HepG2 (cell line): Measurements from ENCODE around the gene ARHGEF12. TPM values are rescaled to one million over a fixed set of nuclear protein-coding genes. Genes with fewer than 3 reads are reported as not detected.

Source experiments
- ATAC-seq: fragments of 200-7000 bp; cut with Tn5 transposase; 3 replicates; pipeline ENCODE4 v1.9.1; 2020; ENCODE audit warnings: mild to moderate bottlenecking, moderate library complexity
- BruUV-seq: library from RNA; stranded (reverse); fragments of 400-500 nt; replicated peaks from 2 replicates; lab custom pipeline; 2021; lab: Mats Ljungman, UMichigan
- CTCF ChIA-PET: fragments of 300-600 bp; formaldehyde crosslinking; extraction: SDS; loops from one replicate; lab custom pipeline; 2021; ENCODE audit warnings: low total read pairs, inconsistent platforms, low intra/inter-chr PET ratio; lab: Yijun Ruan, JAX
- POLR2A ChIA-PET: fragments of 350-600 bp; sonication (Branson Sonifier 250); formaldehyde crosslinking; loops from one replicate; lab custom pipeline; 2020; ENCODE audit warnings: antibody characterized with exemption, inconsistent platforms; lab: Yijun Ruan, JAX
- DNase-seq: peaks from one replicate; pipeline ENCODE4 v3.0.0-alpha.2; 2015; ENCODE audit warnings: low spot score
- FAIRE-seq: peaks from 3 replicates; lab custom pipeline; 2011; peaks lifted over from hg19 to GRCh38; lab: Jason Lieb, UNC
- H2AFZ ChIP-seq: one replicate; pipeline ENCODE4 v1.6.1; 2011; ENCODE audit warnings: low read length, inconsistent platforms
- H3K27ac ChIP-seq: fragments of 300-600 bp; 3 replicates; pipeline ENCODE4 v1.8.0; 2011; ENCODE audit warnings: mixed run types, mild to moderate bottlenecking, mixed read lengths, low read length, inconsistent platforms; ENCODE audit not compliant: insufficient read depth; ENCODE audit errors: extremely low read length
- H3K27me3 ChIP-seq, 2 experiments: fragments of 200-600 bp in 1 of 2; 2 replicates in 1 of 2; 3 replicates in 1 of 2; pipeline versions ENCODE4 v1.6.0 to v1.8.0; 2011; ENCODE audit warnings: low read length in 2 of 2, mild to moderate bottlenecking in 2 of 2, moderate library complexity in 2 of 2, inconsistent platforms in 1 of 2; ENCODE audit not compliant: insufficient read depth in 2 of 2, control insufficient read depth in 1 of 2
- H3K36me3 ChIP-seq, 2 experiments: fragments of 200-600 bp in 1 of 2; replicated peaks in 1 of 2; 2 replicates in 1 of 2; 3 replicates in 1 of 2; pipeline versions ENCODE4 v1.5.1 to v1.8.0; 2011; ENCODE audit warnings: low read length in 2 of 2, inconsistent platforms in 1 of 2; ENCODE audit not compliant: insufficient read depth in 2 of 2, control insufficient read depth in 1 of 2
- H3K4me1 ChIP-seq: 2 replicates; pipeline ENCODE4 v1.5.1; 2012; ENCODE audit warnings: low read length, inconsistent platforms; ENCODE audit not compliant: insufficient read depth
- H3K4me2 ChIP-seq: 2 replicates; pipeline ENCODE4 v1.6.0; 2011; ENCODE audit warnings: low read depth, low read length, inconsistent platforms
- H3K4me3 ChIP-seq, 3 experiments: fragments of 200-600 bp in 1 of 3; sonication (generic), shearing (Covaris generic) in 1 of 3; replicated peaks in 1 of 3; 2 replicates each; pipeline ENCODE4 v1.5.1; 2011 to 2016; ENCODE audit warnings: low read length in 3 of 3, inconsistent platforms in 2 of 3, low read depth in 2 of 3, mild to moderate bottlenecking in 2 of 3, control low read depth in 1 of 3, mixed read lengths in 1 of 3; ENCODE audit not compliant: insufficient read depth in 1 of 3
- H3K79me2 ChIP-seq: one replicate; pipeline ENCODE4 v1.6.1; 2011; ENCODE audit warnings: low read length, inconsistent platforms; ENCODE audit not compliant: insufficient read depth
- H3K9ac ChIP-seq: 2 replicates; pipeline ENCODE4 v1.6.0; 2011; ENCODE audit warnings: mild to moderate bottlenecking, low read depth, low read length, inconsistent platforms; ENCODE audit not compliant: insufficient read depth
- H3K9me3 ChIP-seq: 2 replicates; pipeline ENCODE4 v1.5.1; 2012; ENCODE audit warnings: mild to moderate bottlenecking, low read length
- H4K20me1 ChIP-seq: 2 replicates; pipeline ENCODE4 v1.6.0; 2011; ENCODE audit warnings: inconsistent platforms, mild to moderate bottlenecking, low read length, moderate library complexity; ENCODE audit not compliant: insufficient read depth
- BHLHE40 ChIP-seq: IDR thresholded peaks from 2 replicates; pipeline ENCODE4 v1.6.1; 2011; ENCODE audit warnings: low read length, improper control_type of control experiment
- GATAD2A ChIP-seq: IDR thresholded peaks from 2 replicates; pipeline ENCODE4 v1.6.1; 2016
- HES4 ChIP-seq: sonication (generic); formaldehyde crosslinking; IDR thresholded peaks from 2 replicates; pipeline ENCODE4 v1.9.0; 2021; ENCODE audit warnings: mild to moderate bottlenecking, missing genetic modification reagents, borderline replicate concordance
- RAD51 ChIP-seq: fragments of 450-650 bp; IDR thresholded peaks from 2 replicates; pipeline ENCODE4 v1.6.1; 2016; ENCODE audit warnings: borderline replicate concordance
- RBFOX2 ChIP-seq: fragments of 200-400 bp; formaldehyde crosslinking; IDR thresholded peaks from 2 replicates; pipeline ENCODE4 v1.6.1; 2017; ENCODE audit warnings: low read depth, mild to moderate bottlenecking, low read length
- SOX6 ChIP-seq, 2 experiments: fragments of 450-650 bp in 1 of 2; sonication (generic) in 1 of 2; formaldehyde crosslinking in 1 of 2; IDR thresholded peaks; 2 replicates each; pipeline versions ENCODE4 v1.4.0 to v1.6.1; 2017 to 2020; ENCODE audit warnings: antibody characterized with exemption in 1 of 2, mild to moderate bottlenecking in 1 of 2, missing genetic modification reagents in 1 of 2
- ZNF235 ChIP-seq: sonication (generic); formaldehyde crosslinking; IDR thresholded peaks from 2 replicates; pipeline ENCODE4 v1.8.1; 2023; ENCODE audit warnings: mild to moderate bottlenecking, missing genetic modification reagents, borderline replicate concordance
- ZNF260 ChIP-seq: sonication (generic); formaldehyde crosslinking; IDR thresholded peaks from 2 replicates; pipeline ENCODE4 v1.4.0; 2020; ENCODE audit warnings: missing genetic modification reagents, low read depth, mild to moderate bottlenecking, borderline replicate concordance
- ZNF383 ChIP-seq: sonication (generic); formaldehyde crosslinking; IDR thresholded peaks from 2 replicates; pipeline ENCODE4 v1.4.0; 2020; ENCODE audit warnings: missing genetic modification reagents, mild to moderate bottlenecking, borderline replicate concordance
- ZNF773 ChIP-seq: sonication (generic); formaldehyde crosslinking; IDR thresholded peaks from 2 replicates; pipeline ENCODE4 v1.4.0; 2020; ENCODE audit warnings: missing genetic modification reagents, borderline replicate concordance
- WGBS: methylation state at CpG from one replicate; pipeline ENCODE4 v1.1.6; 2017; ENCODE audit warnings: low lambda C conversion rate; 5-methylcytosine and 5-hydroxymethylcytosine counted together
- in situ Hi-C: cut with HindIII; loops from 2 replicates; pipeline ENCODE4 v1.10.0; 2017; ENCODE audit warnings: low pct_unique_long_range_greater_than_20kb; ENCODE audit not compliant: extremely low pct_ligation_motif_present
- intact Hi-C: fragments of 100-400 bp; cut with micrococcal nuclease; formaldehyde crosslinking; loops from one replicate; pipeline ENCODE4 v1.10.0; 2022; ENCODE audit not compliant: unreplicated experiment
- polyA plus RNA-seq, 8 experiments: library from polyadenylated mRNA; depleted of rRNA in 3 of 8; stranded (reverse) in 7 of 8; unstranded in 1 of 8; fragments of >200 nt; fragmentation: Illumina TruSeq in 4 of 8; extraction: Trizol in 4 of 8; gene quantifications; 2 replicates each; pipeline versions ENCODE4 v1.2.1 to v1.2.3, GENCODE V29; 2011 to 2016; ENCODE audit warnings: low read depth in 4 of 8, missing spikeins in 1 of 8, mixed read lengths in 1 of 8; ENCODE audit not compliant: insufficient read depth in 1 of 8
- total RNA-seq, 5 experiments: library from RNA; depleted of rRNA; stranded (reverse); fragments of >200 nt; fragmentation: Illumina TruSeq; extraction: Trizol; gene quantifications; 2 replicates each; pipeline ENCODE4 v1.2.3, GENCODE V29; 2016; ENCODE audit warnings: low read depth in 1 of 5
- TF ChIP-seq, protein P1 (sequence below): sonication (generic); formaldehyde crosslinking; IDR thresholded peaks from 2 replicates; pipeline ENCODE4 v1.5.0; 2020; ENCODE audit warnings: missing genetic modification reagents, mild to moderate bottlenecking, borderline replicate concordance
- TF ChIP-seq, protein P2 (sequence below): sonication (generic); formaldehyde crosslinking; IDR thresholded peaks from 2 replicates; pipeline ENCODE4 v1.4.0; 2020; ENCODE audit warnings: missing genetic modification reagents, borderline replicate concordance
- TF ChIP-seq, protein P3 (sequence below): IDR thresholded peaks from 2 replicates; pipeline ENCODE4 v1.6.1; 2016; ENCODE audit warnings: mild to moderate bottlenecking

ARHGEF12 gene
- total and polyA plus RNA-seq, 2 of the 13 experiments (the other 11 are each of a cell fraction or from before 2014, with no cell fraction given) = 17.9 to 54.4 TPM

DNA sequence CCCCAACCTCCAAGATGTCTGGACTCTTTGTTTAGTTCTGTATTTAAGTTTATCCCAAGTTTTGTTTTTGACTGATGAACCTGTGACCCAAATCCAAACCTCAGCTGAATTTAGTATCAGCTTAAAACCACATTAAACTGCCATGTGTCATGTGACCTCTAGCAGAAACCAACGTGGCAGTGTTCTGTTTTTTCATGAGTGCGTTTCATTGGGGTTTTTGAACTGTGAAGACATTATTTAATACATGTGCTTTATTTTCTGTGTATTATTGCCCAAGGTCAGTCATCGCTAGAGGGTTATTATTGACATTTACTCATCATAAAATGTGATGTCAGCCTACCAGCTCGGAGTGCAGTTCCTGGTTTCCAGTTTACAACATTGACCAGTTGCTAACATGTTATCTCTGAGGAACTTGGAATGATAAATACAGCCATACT is 9.3 kb upstream of the ARHGEF12 start:
- peaks cover 0 to 2% of the 10 kb centered on the region in 2 experiments; a peak in 2 of 5 replicates for H3K36me3 ChIP-seq
- peak overlapping the region; percentile 70; the same call in 1 of the 2 replicates for H3K4me2 ChIP-seq
- H3K27me3 ChIP-seq = peaks cover 0 to 22% of the 10 kb centered on the region in 2 experiments; a peak in 3 of 5 replicates
- H3K9me3 ChIP-seq = no peaks in the 10 kb centered on the region
- H3K4me1 ChIP-seq = peaks cover 23% of the 10 kb centered on the region
- H3K9ac ChIP-seq = no peak overlapping the region
- FAIRE-seq (no peak), ATAC-seq (no peak), DNase-seq (no peak)
- BruUV-seq = no TSS peak
- ChIA-PET CTCF (no interaction called here), POLR2A (interaction anchor here (1.3 kb wide), 1 partner anchor 28 kb away, joined by 5 read pairs; no protein-coding TSS in a partner anchor)
- H3K27ac ChIP-seq = no peak overlapping the region
- TF ChIP-seq, protein P1, sequence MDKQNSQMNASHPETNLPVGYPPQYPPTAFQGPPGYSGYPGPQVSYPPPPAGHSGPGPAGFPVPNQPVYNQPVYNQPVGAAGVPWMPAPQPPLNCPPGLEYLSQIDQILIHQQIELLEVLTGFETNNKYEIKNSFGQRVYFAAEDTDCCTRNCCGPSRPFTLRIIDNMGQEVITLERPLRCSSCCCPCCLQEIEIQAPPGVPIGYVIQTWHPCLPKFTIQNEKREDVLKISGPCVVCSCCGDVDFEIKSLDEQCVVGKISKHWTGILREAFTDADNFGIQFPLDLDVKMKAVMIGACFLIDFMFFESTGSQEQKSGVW (CRISPR knock-in tag) = no peak
- peak; percentile 11; the same call in 1 of the 2 replicates for TF ChIP-seq RAD51
- no peak overlapping the region for H2AFZ ChIP-seq
- in situ Hi-C loops = no loop called here
- no peak overlapping the region for H3K4me3 ChIP-seq
- intact Hi-C loops = no loop called here
- no peaks in the 10 kb centered on the region for H3K79me2 ChIP-seq
- 73% methylated on average over 4 of the region's 4 CpGs for WGBS
- H4K20me1 ChIP-seq = no peaks in the 10 kb centered on the region

DNA sequence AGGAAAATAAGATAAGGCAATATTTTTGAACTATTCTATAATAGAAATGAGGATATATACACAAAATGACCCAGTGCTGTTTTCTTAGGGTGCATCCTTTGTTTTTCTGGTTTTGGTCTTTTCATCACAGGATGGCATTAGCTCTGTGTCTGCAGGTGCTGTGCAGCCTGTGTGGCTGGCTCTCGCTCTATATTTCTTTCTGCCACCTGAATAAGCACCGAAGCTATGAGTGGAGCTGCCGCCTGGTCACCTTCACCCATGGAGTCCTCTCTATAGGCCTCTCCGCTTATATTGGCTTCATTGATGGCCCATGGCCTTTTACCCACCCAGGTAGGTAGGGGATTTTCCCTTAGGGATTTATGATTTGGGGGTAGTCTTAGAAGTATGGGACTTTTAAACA is 8.9 kb upstream of the ARHGEF12 start:
- in situ Hi-C loops = no loop called here
- no peaks in the 10 kb centered on the region for H3K9me3 ChIP-seq
- no peak overlapping the region for H3K27ac ChIP-seq
- no peak for DNase-seq
- intact Hi-C loops = no loop called here
- 92% methylated on average over 4 of the region's 4 CpGs for WGBS
- FAIRE-seq = no peak
- no peak overlapping the region for H3K4me3 ChIP-seq
- H4K20me1 ChIP-seq = no peaks in the 10 kb centered on the region
- ATAC-seq = no peak
- ChIA-PET POLR2A (no interaction called here), CTCF (no interaction called here)
- BruUV-seq = no TSS peak
- no peak overlapping the region for H3K9ac ChIP-seq
- H3K27me3 ChIP-seq = peaks cover 0 to 20% of the 10 kb centered on the region in 2 experiments; a peak in 3 of 5 replicates
- H3K4me1 ChIP-seq = peaks cover 23% of the 10 kb centered on the region
- H3K79me2 ChIP-seq = no peaks in the 10 kb centered on the region
- H2AFZ ChIP-seq = no peak overlapping the region
- peaks cover 0 to 2% of the 10 kb centered on the region in 2 experiments; a peak in 2 of 5 replicates for H3K36me3 ChIP-seq
- no peak overlapping the region for H3K4me2 ChIP-seq
- no peak for TF ChIP-seq ZNF383 (CRISPR knock-in tag)
- TF ChIP-seq, protein P2, sequence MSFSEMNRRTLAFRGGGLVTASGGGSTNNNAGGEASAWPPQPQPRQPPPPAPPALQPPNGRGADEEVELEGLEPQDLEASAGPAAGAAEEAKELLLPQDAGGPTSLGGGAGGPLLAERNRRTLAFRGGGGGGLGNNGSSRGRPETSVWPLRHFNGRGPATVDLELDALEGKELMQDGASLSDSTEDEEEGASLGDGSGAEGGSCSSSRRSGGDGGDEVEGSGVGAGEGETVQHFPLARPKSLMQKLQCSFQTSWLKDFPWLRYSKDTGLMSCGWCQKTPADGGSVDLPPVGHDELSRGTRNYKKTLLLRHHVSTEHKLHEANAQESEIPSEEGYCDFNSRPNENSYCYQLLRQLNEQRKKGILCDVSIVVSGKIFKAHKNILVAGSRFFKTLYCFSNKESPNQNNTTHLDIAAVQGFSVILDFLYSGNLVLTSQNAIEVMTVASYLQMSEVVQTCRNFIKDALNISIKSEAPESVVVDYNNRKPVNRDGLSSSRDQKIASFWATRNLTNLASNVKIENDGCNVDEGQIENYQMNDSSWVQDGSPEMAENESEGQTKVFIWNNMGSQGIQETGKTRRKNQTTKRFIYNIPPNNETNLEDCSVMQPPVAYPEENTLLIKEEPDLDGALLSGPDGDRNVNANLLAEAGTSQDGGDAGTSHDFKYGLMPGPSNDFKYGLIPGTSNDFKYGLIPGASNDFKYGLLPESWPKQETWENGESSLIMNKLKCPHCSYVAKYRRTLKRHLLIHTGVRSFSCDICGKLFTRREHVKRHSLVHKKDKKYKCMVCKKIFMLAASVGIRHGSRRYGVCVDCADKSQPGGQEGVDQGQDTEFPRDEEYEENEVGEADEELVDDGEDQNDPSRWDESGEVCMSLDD (CRISPR knock-in tag) = no peak
- no peak for TF ChIP-seq GATAD2A (CRISPR knock-in tag)
- TF ChIP-seq BHLHE40 = no peak
- no peak for TF ChIP-seq RBFOX2
- TF ChIP-seq, protein P3, sequence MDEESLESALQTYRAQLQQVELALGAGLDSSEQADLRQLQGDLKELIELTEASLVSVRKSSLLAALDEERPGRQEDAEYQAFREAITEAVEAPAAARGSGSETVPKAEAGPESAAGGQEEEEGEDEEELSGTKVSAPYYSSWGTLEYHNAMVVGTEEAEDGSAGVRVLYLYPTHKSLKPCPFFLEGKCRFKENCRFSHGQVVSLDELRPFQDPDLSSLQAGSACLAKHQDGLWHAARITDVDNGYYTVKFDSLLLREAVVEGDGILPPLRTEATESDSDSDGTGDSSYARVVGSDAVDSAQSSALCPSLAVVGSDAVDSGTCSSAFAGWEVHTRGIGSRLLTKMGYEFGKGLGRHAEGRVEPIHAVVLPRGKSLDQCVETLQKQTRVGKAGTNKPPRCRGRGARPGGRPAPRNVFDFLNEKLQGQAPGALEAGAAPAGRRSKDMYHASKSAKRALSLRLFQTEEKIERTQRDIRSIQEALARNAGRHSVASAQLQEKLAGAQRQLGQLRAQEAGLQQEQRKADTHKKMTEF = no peak
- TF ChIP-seq ZNF260 (CRISPR knock-in tag) = no peak
- TF ChIP-seq ZNF235 = no peak
- TF ChIP-seq SOX6 (IDR thresholded peaks at IDR 0.05) = no peak
- no peak for TF ChIP-seq SOX6 (CRISPR knock-in tag; IDR thresholded peaks at IDR 0.05)
- no peak for TF ChIP-seq ZNF773 (CRISPR knock-in tag)
- TF ChIP-seq HES4 (CRISPR knock-in tag) = no peak
